Measurements from ENCODE around the gene GPAT3.

Gene GPAT3

DNA sequence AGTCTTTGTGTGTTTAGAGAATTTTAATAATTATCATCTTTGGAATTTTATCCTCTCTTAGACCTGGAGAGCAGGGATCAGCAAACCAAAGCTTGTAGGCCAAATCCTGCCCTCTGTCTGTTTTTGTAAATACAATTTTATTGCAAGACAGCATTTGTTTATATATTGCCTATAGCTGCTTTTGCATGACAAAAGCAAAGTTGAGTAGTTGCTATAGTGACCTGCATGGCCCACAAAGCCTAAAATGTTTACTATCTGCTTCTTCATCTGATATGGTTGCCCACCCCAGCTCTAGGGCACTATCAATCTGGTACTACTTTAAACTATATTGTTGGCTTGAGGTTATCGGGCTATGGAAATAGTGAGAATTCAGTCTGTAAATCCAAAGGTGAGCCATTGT is 80.3 kb downstream of the GPAT3 start:
- Histone ChIP-seq H3K9ac (ENCODE audit: low read depth, low read length, poor library complexity) (no peak overlapping the region), H3K4me3 (ENCODE audit: low read length in 2 of 2) (no peak overlapping the region), H3K4me1 (ENCODE audit: control insufficient read depth in 2 of 2, insufficient read depth in 1 of 2, low read depth in 1 of 2, low read length in 2 of 2) (peaks cover 0 to 8% of the 10 kb centered on the region in 2 donors), H3K4ac (ENCODE audit: low read length) (no peak overlapping the region), H4K8ac (ENCODE audit: low read depth, low read length) (no peak overlapping the region), H3K4me2 (ENCODE audit: insufficient read depth, low read length, poor library complexity, severe bottlenecking) (no peak overlapping the region), H2AK5ac (ENCODE audit: low read depth, low read length) (no peak overlapping the region), H3K36me3 (replicated peaks in 1 of 2; ENCODE audit: control insufficient read depth in 2 of 2, insufficient read depth in 2 of 2, low read length in 2 of 2) (no peaks in the 10 kb centered on the region), H3K14ac (ENCODE audit: low read length) (no peak overlapping the region), H3K23ac (ENCODE audit: low read depth, low read length, poor library complexity) (no peak overlapping the region), H3K79me1 (ENCODE audit: low read depth, low read length) (no peaks in the 10 kb centered on the region), H2AFZ (ENCODE audit: low read length) (no peak overlapping the region), H2BK5ac (ENCODE audit: low read length) (no peak overlapping the region), H2BK15ac (ENCODE audit: low read length) (no peak overlapping the region), H3K9me3 (replicated peaks in 1 of 2; ENCODE audit: control insufficient read depth in 2 of 2, insufficient read depth in 1 of 2, low read depth in 1 of 2, low read length in 2 of 2) (peaks cover 3 to 13% of the 10 kb centered on the region in 2 donors), H4K91ac (ENCODE audit: low read depth, low read length, poor library complexity) (no peak overlapping the region), H2BK12ac (ENCODE audit: low read length) (no peak overlapping the region), H3K27me3 (ENCODE audit: control insufficient read depth in 3 of 3, insufficient read depth in 3 of 3, low read depth in 1 of 3, low read length in 3 of 3) (no peaks in the 10 kb centered on the region), H3K18ac (ENCODE audit: low read length) (no peak overlapping the region), H2BK120ac (ENCODE audit: low read depth, low read length) (no peak overlapping the region), H3K27ac (replicated peaks; ENCODE audit: low read length) (no peak overlapping the region)
- DNase-seq (ENCODE audit: low spot score) = no peak
- WGBS, 2 donors (ENCODE audit: extremely low coverage in 2 of 2, insufficient read length in 2 of 2, insufficient replicate concordance in 1 of 2) = no CpG with 5 or more reads among the region's 1 CpG

DNA sequence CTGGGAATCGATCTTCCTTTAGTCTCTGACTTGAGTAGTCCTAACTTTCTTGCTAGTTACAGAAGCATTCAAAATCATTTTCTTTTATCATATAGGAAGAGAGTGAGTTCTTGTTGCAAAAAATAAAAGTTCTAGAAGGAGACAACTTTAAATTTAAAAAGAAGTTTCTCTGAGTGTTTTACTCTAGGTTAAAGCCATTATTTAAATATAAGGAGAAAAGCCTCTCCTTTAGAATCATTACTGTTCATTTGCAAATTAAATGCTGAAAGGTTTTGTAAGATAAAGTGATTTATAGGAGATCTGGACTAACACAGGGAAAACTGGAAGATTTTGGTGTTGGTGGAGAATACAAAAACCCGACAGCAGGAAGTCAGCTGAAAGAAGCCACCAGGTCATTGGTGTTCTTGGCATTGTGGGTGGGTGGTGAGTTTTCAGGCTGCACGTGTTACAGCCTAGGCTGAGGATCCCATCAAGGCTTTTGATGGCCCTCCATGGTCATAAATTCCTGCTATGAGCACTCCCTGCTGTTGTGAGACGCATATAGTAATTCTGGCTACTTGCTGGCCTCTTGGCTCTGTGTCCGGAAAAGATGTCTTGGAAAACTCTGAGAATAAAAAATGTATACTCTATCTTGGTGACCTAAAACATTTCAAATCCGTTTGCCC is 81.6 kb downstream of the GPAT3 start:
- Histone ChIP-seq H3K14ac (ENCODE audit: low read length) (no peak overlapping the region), H2BK5ac (ENCODE audit: low read length) (no peak overlapping the region), H3K27ac (replicated peaks; ENCODE audit: low read length) (no peak overlapping the region), H3K4me3 (ENCODE audit: low read length in 2 of 2) (no peak overlapping the region), H2BK15ac (ENCODE audit: low read length) (no peak overlapping the region), H4K8ac (ENCODE audit: low read depth, low read length) (no peak overlapping the region), H3K4me1 (ENCODE audit: control insufficient read depth in 2 of 2, insufficient read depth in 1 of 2, low read depth in 1 of 2, low read length in 2 of 2) (peaks cover 0 to 8% of the 10 kb centered on the region in 2 donors), H2AFZ (ENCODE audit: low read length) (no peak overlapping the region), H3K23ac (ENCODE audit: low read depth, low read length, poor library complexity) (no peak overlapping the region), H2BK120ac (ENCODE audit: low read depth, low read length) (no peak overlapping the region), H4K91ac (ENCODE audit: low read depth, low read length, poor library complexity) (no peak overlapping the region), H2AK5ac (ENCODE audit: low read depth, low read length) (no peak overlapping the region), H3K4ac (ENCODE audit: low read length) (no peak overlapping the region), H3K27me3 (ENCODE audit: control insufficient read depth in 3 of 3, insufficient read depth in 3 of 3, low read depth in 1 of 3, low read length in 3 of 3) (no peaks in the 10 kb centered on the region), H3K9me3 (replicated peaks in 1 of 2; ENCODE audit: control insufficient read depth in 2 of 2, insufficient read depth in 1 of 2, low read depth in 1 of 2, low read length in 2 of 2) (peaks cover 3 to 16% of the 10 kb centered on the region in 2 donors), H3K4me2 (ENCODE audit: insufficient read depth, low read length, poor library complexity, severe bottlenecking) (no peak overlapping the region), H3K79me1 (ENCODE audit: low read depth, low read length) (no peaks in the 10 kb centered on the region), H2BK12ac (ENCODE audit: low read length) (no peak overlapping the region), H3K36me3 (replicated peaks in 1 of 2; ENCODE audit: control insufficient read depth in 2 of 2, insufficient read depth in 2 of 2, low read length in 2 of 2) (no peaks in the 10 kb centered on the region), H3K9ac (ENCODE audit: low read depth, low read length, poor library complexity) (no peak overlapping the region), H3K18ac (ENCODE audit: low read length) (no peak overlapping the region)
- no peak for DNase-seq (ENCODE audit: low spot score)
- no CpG with 5 or more reads among the region's 6 CpGs for WGBS, 2 donors (ENCODE audit: extremely low coverage in 2 of 2, insufficient read length in 2 of 2, insufficient replicate concordance in 1 of 2)

DNA sequence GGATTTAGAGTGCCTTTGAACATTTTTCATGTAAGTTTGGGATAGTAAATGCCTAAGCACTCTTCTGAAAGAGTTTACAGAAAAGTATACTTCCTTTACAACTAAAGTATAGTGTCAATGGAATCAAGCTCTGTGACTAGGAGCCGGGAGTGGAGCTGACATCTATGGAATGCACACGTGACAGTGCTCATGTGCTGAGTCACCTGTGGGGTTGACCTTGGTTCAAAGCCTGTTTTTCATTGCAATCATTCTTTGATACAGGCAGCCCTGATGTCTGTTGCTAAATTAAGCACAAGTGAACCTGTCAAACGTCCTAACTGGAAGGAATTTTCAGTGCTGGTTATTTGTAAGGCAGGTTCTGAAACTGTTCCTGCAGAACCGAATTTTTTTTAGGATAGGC is 82.5 kb downstream of the GPAT3 start:
- Histone ChIP-seq H2AK5ac (ENCODE audit: low read depth, low read length) (no peak overlapping the region), H3K14ac (ENCODE audit: low read length) (no peak overlapping the region), H3K4ac (ENCODE audit: low read length) (no peak overlapping the region), H4K91ac (ENCODE audit: low read depth, low read length, poor library complexity) (no peak overlapping the region), H3K9ac (ENCODE audit: low read depth, low read length, poor library complexity) (no peak overlapping the region), H3K18ac (ENCODE audit: low read length) (no peak overlapping the region), H3K79me1 (ENCODE audit: low read depth, low read length) (no peaks in the 10 kb centered on the region), H3K27ac (replicated peaks; ENCODE audit: low read length) (no peak overlapping the region), H4K8ac (ENCODE audit: low read depth, low read length) (no peak overlapping the region), H3K4me1 (ENCODE audit: control insufficient read depth in 2 of 2, insufficient read depth in 1 of 2, low read depth in 1 of 2, low read length in 2 of 2) (peaks cover 0 to 8% of the 10 kb centered on the region in 2 donors), H3K4me2 (ENCODE audit: insufficient read depth, low read length, poor library complexity, severe bottlenecking) (no peak overlapping the region), H2BK15ac (ENCODE audit: low read length) (no peak overlapping the region), H2AFZ (ENCODE audit: low read length) (no peak overlapping the region), H3K23ac (ENCODE audit: low read depth, low read length, poor library complexity) (no peak overlapping the region), H3K27me3 (ENCODE audit: control insufficient read depth in 3 of 3, insufficient read depth in 3 of 3, low read depth in 1 of 3, low read length in 3 of 3) (no peaks in the 10 kb centered on the region), H2BK120ac (ENCODE audit: low read depth, low read length) (no peak overlapping the region), H3K36me3 (replicated peaks in 1 of 2; ENCODE audit: control insufficient read depth in 2 of 2, insufficient read depth in 2 of 2, low read length in 2 of 2) (no peaks in the 10 kb centered on the region), H3K4me3 (ENCODE audit: low read length in 2 of 2) (no peak overlapping the region), H2BK12ac (ENCODE audit: low read length) (no peak overlapping the region), H3K9me3 (replicated peaks in 1 of 2; ENCODE audit: control insufficient read depth in 2 of 2, insufficient read depth in 1 of 2, low read depth in 1 of 2, low read length in 2 of 2) (peaks cover 3 to 18% of the 10 kb centered on the region in 2 donors), H2BK5ac (ENCODE audit: low read length) (no peak overlapping the region)
- no CpG with 5 or more reads among the region's 4 CpGs for whole genome bisulfite sequencing, 2 donors (ENCODE audit: extremely low coverage in 2 of 2, insufficient read length in 2 of 2, insufficient replicate concordance in 1 of 2)
- no peak for DNase-seq (ENCODE audit: low spot score)

DNA sequence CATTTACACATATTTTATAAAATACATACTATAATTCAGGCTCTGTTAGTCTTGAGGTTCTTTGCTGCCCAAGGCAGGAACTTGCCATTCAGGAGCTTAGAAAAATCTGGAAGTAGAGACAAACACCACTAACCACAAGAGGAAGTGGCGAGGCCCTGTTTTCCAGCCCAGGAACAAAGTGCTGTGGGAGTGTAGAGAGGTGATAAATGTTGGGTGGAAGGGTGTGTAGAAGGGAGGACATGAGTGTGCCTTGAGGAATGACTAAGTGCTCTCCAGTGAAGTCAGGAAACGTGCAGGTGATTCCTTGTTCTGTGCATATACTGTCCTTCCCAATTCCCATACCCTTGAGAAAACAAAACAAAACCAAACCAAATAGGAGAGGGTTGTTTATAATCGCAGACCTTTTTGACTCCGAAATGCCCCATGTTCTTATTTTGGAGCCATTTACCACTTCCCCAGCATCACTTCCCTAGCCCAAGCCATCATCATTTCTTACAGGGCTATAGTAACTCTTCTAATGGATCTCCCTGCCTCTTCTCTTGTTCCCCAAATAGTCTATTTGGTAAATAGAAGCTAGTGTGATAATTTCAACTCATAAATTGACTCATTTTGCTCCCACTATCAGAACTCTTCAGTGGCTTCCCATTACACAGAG is 83.2 kb downstream of the GPAT3 start:
- DNase-seq (ENCODE audit: low spot score) = no peak
- no CpG with 5 or more reads among the region's 4 CpGs for WGBS, 2 donors (ENCODE audit: extremely low coverage in 2 of 2, insufficient read length in 2 of 2, insufficient replicate concordance in 1 of 2)

More for the DNA sequence above, 83.2 kb downstream of the GPAT3 start:
- Histone ChIP-seq H2BK12ac (ENCODE audit: low read length) (no peak overlapping the region), H3K79me1 (ENCODE audit: low read depth, low read length) (no peaks in the 10 kb centered on the region), H3K27ac (replicated peaks; ENCODE audit: low read length) (no peak overlapping the region), H3K23ac (ENCODE audit: low read depth, low read length, poor library complexity) (no peak overlapping the region), H3K14ac (ENCODE audit: low read length) (no peak overlapping the region), H2AFZ (ENCODE audit: low read length) (peak overlapping the region; percentile 19), H3K18ac (ENCODE audit: low read length) (no peak overlapping the region), H2BK15ac (ENCODE audit: low read length) (no peak overlapping the region), H3K4me3 (ENCODE audit: low read length in 2 of 2) (no peak overlapping the region), H2AK5ac (ENCODE audit: low read depth, low read length) (no peak overlapping the region), H2BK5ac (ENCODE audit: low read length) (no peak overlapping the region), H3K4me2 (ENCODE audit: insufficient read depth, low read length, poor library complexity, severe bottlenecking) (no peak overlapping the region), H3K27me3 (ENCODE audit: control insufficient read depth in 3 of 3, insufficient read depth in 3 of 3, low read depth in 1 of 3, low read length in 3 of 3) (no peaks in the 10 kb centered on the region), H2BK120ac (ENCODE audit: low read depth, low read length) (no peak overlapping the region), H3K36me3 (replicated peaks in 1 of 2; ENCODE audit: control insufficient read depth in 2 of 2, insufficient read depth in 2 of 2, low read length in 2 of 2) (no peaks in the 10 kb centered on the region), H4K8ac (ENCODE audit: low read depth, low read length) (no peak overlapping the region), H3K4ac (ENCODE audit: low read length) (no peak overlapping the region), H3K9ac (ENCODE audit: low read depth, low read length, poor library complexity) (no peak overlapping the region), H4K91ac (ENCODE audit: low read depth, low read length, poor library complexity) (no peak overlapping the region), H3K4me1 (ENCODE audit: control insufficient read depth in 2 of 2, insufficient read depth in 1 of 2, low read depth in 1 of 2, low read length in 2 of 2) (peaks cover 0 to 8% of the 10 kb centered on the region in 2 donors), H3K9me3 (replicated peaks in 1 of 2; ENCODE audit: control insufficient read depth in 2 of 2, insufficient read depth in 1 of 2, low read depth in 1 of 2, low read length in 2 of 2) (peaks cover 3 to 15% of the 10 kb centered on the region in 2 donors)
